A172 (cell line): Measurements from ENCODE around the gene ZCCHC7. TPM values are rescaled to one million over a fixed set of nuclear protein-coding genes. Genes with fewer than 3 reads are reported as not detected.
"Not testable (repeated sequence)": the region's sequence is repeated elsewhere in the genome, so short reads cannot be mapped to it uniquely, and the experiment has no call there.

Experiments
- DNase-seq: peaks from one replicate; pipeline ENCODE4 v3.0.0-alpha.2; 2015; ENCODE audit warnings: low spot score
- total RNA-seq: library from RNA; depleted of rRNA; stranded (reverse); fragments of >200 nt; shearing (Covaris generic); gene quantifications from 2 replicates; pipeline ENCODE4 v1.2.3, GENCODE V29; 2014

Gene ZCCHC7
- total RNA-seq, 1 experiment from 2014 or later: 9.4 TPM

DNA sequence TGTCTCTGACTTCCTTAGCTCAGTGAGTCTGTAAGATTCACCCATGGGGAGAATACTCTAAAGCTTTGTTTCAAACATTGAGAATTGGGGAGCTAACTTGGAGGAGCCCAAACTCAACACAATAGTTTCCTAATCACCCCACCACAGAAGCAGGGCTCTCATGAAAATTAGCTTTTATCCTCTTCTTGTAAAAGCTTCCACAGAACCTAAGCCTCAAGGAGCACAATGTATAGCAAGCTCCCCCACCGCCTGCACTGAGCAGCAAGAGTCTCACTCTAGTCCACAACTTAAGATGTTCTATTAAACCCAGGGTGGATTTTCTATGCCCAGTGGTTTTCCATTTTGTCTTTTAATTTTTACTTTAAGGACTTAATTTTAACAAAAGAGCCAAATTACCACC is 253.2 kb downstream of the ZCCHC7 start:
- DNase-seq: no peak

DNA sequence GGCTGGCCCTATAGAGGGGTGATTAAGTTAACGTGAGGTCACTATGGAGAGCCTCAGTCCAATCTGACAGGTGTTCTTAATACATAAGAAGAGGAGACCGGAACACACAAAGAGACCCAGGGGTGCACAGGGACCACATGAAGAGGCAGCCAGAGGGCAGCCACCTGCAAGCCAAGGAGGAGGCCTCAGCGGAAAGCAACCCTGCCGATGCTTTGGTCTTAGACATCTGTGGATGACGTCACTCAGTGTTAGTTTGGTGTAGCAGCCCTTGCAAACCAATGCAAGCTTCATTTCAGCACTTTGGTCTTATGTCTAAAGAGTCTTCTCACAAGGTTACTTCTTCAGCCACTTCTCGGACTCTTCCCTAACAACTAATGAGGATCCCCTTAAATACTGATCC is 254.5 kb downstream of the ZCCHC7 start:
- no peak for DNase-seq

DNA sequence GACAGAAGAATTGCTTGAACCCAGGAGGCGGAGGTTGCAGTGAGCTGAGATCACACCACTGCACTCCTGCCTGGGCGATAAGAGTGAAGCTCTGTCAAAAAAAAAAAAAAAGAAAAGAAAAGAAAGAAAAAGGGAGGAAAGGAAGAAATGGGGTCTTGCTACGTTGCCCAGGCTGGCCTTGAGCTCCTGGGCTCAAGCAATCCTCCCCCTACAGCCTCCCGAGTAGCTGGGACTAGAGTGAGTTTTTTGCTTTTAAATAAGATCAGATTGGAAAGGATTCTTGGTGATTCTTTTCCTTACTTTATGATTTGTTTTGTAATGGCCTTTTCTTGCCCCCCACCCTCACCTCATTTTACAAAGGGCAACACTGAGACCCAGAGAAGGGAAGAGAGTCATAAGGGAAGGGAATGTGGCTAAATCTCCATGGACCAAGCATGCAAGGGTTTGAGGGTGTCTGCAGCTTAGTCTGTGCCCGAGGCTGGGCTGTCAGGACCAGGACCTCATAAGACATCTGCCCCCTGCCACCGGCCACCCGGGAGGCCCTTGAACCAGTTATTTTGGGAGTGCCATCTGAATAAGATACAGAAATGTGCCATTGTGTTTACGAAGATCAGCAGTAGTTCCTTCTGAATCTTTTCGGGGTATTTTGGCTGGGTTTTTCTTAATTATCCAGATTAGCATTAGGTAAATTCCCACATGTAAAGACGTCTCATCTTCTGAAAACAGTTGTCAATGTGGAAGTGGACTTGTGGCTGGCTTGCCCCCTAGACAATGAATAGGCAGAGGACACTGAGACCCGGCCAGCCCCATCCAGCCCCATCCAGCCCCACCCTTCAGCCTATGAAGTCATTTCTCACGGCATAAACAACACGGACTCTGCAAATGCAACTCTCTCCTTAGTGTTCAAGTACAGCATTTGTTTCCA is 257.6 kb downstream of the ZCCHC7 start:
- no peak for DNase-seq

DNA sequence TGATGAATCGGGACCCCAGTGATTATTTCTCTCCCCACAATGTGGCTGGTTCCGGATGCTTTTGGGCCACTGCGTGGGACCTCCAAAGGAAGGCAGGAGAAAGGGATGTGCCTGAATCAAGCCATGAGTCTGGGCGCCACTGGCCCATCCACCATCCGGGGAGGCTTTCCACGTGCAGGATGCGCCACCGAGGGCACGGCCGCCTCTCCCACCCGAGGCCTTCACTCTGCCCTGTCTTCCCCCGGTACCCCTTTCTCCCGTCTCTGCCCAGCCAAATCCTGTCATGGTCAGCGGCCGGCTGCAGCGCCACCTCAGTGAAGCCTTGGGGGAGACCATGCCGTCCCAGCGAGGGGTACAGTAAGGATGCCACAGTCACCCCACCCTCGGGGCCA is 258.2 kb downstream of the ZCCHC7 start:
- no peak for DNase-seq

DNA sequence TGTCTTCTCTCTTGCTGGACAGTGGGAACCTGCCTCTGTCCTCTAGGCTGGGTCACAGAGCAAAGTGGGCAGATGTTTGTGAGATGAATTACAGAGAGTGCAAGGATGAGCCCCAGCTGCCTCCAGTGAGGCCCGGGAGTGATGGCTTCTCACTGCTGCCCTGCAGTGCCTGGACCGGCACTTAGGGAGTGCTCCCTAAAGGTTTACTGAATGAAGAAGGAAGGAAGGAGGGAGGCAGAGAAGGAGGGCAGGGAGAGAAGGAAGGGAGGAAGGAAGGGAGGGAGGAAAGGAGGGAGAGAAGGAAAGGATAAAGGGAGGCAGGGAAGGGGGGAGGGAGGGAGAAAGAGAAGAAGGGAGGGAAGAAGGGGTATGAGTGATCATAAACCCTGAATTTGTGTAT is 259.5 kb downstream of the ZCCHC7 start:
- DNase-seq: no peak

DNA sequence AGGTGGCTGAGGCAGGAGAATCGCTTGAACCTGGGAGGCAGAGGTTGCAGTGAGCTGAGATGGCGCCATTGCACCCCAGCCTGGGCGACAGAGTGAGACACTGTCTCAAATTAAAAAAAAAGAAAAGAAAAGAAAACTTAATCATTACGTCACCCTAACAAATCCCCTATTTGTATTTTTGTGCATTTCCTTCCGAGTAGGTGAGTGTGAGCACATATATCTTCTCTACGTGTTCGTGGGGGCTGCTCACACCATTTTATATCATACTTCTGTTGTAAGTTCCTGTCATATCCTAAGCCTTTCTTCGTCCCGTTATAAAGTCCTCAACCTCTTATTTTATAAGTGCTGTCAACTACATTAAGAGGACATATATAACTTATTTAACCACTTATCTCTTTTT is 260.2 kb downstream of the ZCCHC7 start:
- no peak for DNase-seq

DNA sequence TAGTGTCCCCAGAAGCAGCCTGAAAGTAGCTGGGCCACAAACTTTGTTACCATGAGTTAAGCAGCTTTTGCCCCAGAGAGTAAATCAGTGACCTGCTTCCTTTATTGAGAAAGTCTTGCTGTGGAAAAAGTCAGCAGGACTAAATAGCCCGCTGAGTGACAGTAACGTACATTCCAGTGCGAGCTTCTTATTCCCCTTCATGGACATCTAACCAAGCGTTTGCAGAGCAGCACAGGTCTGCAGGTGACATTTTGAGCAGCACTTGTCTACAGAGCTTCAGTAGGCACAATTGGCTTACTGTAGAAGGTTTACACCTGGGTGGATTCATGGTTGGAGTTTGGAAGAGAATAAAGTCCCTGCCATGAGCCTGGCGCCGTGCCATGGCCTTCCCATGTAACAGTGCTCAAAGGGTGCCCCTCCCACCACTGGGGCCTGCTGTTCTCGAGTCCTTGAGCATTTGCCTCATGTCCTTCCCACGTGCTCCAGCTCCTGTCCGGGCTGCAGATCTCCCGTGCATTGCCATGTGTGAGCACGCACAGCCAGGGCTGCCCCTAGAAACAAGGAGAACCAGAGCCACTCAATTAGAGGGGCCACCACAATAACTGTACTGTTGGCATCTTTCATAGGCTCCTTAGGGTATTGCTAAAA is 260.8 kb downstream of the ZCCHC7 start:
- no peak for DNase-seq

DNA sequence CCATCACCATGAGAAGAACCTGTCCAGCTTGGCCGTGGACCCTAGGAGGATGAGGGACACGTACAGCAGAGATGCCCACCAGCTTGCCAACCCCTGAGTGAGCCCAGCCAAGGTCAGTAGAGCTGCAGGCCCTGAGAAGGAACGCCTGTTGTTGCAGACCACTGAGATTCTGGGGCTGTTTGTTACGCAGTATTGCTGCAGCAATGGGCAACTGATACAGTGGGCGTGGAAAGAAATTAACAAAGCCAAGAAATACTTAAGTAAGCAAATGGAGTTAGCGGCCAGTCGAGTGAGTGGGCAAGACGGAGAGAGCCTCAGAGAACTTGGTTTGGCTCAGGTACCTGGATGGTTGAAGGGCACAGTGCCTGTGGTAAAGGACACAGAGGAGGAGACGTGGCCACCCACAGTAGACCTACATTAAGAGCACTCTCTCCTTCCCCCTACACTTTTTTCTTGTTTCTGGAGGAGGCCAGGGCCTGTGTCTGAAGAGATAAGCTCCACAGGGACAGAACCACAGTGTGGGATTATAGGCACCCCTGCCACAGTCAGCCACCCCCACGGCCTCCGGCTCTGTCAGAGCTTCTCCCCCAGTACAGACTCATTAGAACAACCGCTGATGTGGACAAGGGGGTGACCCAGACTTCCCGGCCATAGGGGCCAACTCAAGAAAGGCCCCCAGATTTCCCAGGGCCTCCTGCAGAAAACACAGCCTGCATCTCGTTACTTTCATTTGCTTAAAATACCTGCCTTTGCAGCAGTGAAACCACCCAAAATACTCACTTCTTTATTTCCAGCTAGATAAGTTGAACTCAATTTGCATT is 262.0 kb downstream of the ZCCHC7 start:
- no peak for DNase-seq

DNA sequence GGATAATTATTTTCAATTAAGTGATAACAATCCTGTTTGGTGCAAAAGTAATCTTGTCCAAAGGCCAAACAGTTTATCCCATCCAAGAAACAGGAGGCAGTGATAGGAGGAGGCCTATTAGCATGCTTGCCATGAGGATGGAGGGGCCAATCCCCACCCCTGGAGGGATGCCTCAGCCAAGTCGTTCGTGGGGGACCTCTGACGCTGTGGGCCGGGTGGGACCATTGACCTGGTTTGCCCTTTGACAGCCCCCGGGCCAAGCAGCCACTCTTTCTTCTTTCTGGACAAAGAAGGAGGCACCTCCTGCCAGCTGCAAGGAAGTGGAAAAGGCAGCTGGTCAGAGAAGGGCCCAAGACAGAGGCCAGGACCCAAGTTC is 262.6 kb downstream of the ZCCHC7 start:
- no peak for DNase-seq

DNA sequence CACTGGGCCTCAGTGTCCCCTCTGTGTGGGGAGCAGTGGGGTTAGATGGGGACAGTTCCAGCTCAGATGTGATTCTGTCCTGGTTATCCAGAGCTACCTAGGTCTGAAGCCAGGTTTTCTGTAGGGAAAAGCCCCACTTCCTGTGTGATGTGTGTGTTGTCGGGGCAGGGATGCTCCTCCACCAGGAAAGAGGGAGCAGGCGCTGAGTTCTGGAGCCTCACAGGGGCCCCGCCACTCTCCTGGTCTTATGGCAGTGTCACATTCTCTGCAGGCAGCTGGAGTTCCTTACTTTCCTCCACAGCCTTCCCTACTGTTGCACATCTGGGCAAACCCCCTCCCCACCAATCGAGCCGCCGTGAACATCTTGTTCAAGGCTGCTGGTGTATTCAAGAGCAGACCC is 263.0 kb downstream of the ZCCHC7 start:
- DNase-seq: no peak

DNA sequence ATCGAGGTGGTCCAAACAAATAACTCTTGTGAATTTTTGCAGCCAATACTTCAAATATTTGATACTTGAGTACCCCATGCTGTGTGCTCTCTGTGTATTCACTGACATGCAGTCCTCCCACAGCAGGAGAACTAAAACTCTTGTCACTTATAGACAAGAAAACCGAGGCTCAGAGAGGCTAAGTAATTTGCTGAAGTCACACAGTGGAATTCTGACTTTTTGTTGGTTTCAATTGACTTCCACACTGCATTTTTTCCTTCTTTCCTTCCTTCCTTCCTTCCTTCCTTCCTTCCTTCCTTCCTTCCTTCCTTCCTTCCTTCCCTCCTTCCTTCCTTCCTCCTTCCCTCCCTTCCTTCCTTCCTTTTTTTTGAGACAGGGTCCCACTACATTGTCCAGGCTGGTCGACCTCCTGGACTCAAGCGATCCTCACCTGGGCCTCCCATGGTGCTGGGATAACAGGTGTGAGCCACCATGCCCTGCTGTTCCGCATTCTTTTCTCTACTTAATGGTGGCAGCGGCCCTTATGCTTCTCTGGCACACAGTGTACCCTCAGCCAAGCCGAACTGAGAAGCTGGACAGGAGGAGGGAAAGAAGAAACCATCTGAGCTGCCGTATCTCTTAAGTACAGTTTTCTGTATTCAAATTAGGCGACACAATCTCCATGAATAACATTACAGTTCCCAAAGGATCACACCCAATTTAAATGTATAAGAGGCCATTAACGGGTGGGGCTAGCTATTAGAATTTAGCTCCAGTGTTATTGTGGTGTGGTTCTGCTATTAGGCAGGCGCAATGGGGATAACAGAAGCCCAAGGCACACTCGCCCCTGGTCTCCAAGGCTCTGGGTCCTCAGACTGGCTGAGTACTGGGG is 263.7 kb downstream of the ZCCHC7 start:
- DNase-seq: no peak

DNA sequence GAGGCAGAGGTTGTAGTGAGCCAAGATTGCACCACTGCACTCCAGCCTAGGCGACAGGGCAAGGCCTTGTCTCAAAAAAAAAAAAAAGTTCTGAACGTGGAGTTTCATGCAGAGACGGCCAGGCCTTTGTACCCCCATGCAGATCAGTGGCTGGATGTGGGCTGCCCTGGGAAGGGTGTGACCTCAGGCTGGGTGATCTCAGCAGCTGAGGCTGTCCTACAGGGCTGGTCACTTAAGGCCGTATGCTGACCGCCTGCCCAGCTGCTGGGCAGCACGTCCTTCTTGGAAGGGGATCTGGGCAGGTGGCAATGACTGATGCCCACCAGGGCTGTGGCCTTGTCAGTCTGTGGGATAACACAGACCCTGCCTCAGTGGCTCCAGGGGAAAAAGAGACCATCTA is 264.9 kb downstream of the ZCCHC7 start:
- DNase-seq: no peak

DNA sequence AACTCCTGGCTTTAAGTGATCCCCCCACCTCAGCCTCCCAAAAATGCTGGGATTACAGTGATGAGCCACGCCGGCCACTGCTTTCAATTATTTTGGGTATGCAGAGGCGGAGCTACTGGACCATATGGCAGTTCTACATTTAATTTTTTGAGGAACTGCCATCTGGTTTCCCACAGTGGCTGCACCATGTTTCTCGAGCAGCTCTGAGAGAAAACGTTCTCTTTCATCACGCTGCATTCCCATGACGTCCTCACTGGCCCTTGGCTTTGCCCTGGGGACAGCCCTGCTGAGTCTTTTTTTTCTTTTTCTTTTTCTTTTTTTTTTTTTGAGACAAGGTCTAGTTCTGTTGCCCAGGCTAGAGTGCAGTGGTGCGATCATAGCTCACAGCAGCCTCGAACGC is 266.6 kb downstream of the ZCCHC7 start:
- DNase-seq: no peak

DNA sequence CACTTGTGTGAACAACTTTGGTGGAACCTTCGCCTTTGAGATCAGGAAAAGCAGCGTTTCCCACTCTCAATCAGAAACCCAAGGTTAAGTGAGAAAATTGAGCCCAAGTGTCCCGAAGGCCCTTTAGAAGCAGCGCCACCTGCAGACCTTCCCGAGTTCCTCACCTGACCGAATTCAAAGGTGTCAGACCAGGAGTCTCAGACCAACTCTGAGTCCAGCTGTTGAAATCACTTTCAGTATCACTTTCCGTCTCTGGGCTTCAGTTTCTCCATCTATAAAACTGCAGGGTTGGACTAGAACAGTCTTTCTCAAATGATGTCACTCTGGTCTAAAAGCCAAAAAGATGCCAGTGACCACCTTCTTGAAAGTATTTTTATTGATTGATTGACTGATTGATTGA is 270.4 kb downstream of the ZCCHC7 start:
- DNase-seq: no peak

DNA sequence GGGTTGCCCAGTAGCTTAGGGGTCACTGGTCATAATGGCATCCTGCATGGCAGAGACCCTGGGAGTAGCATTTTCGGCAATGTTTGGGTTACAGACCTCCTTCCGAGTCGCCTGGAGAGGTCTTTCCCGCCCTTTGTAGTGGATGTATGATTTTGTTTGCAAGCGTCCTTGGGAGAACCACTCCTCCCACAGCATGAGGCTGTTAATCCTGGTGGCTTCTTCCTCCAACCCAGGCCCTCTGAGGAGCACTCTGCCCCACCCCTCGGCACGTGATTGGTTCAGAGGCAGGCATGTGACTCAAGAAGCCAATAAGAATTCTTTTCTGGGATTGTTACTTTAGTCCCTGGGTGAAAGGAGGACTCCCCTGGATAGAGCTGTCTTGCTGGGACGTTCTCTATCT is 271.9 kb downstream of the ZCCHC7 start:
- DNase-seq: no peak

DNA sequence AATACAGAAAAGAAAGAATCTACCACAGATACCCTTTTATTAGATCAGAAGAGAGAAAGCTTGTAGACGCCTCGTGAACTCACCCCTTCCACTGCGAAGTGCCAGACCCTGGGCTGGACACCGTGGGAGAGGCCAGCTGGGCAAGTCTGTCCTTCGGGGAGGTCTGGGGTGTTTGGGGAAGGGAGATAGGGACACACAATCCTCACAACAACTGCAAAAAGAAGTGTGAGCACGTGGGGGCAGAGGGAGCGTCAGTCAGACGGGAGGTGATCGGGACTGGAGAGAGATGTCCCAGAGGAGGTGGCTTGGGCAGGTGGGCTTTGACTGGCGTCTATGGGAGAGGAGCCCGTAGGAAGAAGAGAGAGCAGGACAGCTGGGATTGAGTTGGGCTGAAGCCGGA is 274.9 kb downstream of the ZCCHC7 start:
- no peak for DNase-seq

DNA sequence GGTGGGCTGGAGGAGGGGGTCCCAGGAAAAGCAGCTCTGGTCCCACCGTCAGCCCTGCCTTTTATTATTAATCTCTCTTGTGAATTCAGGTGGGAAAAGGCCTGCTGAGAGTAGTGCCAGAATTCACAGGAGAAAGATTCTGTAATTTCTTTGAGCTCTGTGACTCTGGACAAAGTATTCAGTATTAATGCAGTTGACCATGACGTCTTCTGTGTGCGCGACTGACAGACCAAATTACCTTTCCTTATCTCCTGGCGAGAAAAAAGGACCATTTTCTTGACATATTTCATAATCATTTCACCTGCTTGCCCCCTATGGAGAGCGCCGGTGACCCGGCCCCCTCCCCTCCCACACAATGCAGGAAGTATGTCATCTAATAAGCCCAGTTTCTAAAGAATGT is 275.3 kb downstream of the ZCCHC7 start:
- no peak for DNase-seq

DNA sequence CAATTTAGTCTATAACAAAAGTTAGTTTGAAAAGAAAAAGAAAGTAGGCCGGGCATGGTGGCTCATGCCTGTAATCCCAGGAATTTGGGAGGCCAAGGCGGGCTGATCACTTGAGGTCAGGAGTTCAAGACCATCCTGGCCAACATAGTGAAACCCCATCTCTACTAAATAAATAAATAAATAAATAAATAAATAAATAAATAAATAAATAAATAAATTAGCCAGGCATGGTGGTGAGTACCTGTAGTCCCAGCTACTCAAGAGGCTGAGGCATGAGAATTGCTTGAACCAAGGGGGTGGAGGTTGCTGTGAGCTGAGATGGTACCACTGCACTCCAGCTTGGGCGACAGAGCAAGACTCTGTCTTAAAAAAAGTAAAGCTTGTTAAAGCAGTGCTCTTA is 277.6 kb downstream of the ZCCHC7 start:
- not testable (repeated sequence) for DNase-seq

DNA sequence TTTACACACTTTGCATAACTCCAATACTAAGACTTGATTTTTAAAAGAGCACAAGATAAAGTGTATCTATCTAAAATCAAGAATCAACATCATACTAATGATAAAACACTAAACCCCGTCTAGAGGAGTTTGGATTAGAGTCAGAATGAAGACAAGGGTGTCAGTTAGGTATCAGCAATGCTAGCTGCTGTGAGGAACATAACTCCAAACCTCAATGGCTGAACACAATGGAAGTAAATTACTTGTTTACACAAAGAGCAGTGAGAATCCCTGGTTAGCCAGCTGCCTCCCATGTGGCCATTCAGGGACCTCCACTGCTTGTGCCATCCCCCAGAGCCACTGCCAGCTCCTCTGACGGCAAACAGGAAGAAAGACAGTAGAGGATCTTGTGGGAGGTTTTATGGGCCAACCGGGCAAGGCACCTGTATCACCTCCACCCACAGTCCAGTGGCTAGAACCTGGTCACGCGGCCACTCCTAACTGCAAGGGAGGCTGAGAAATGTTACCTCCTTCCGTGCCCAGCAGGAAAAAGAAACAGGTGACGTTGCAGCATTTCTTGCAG is 278.2 kb downstream of the ZCCHC7 start:
- no peak for DNase-seq

DNA sequence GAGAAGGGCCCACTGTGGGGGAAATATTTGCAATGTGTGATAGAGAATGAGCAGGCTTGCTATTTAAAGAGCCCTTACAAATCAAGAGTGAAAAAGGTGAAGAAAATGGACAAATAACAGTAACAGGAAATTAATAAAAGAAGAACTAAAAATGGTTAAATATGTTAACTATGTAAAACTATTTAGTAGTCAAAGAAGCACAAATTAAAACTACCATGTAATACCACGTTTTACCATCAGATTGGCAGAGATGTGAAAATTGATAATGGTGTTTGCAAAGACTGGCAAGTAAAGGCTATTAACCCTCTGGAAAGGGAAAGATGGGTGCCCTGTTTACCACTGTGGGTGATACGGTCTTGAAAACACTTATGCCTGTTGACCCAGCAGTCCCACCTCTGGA is 279.0 kb downstream of the ZCCHC7 start:
- no peak for DNase-seq

DNA sequence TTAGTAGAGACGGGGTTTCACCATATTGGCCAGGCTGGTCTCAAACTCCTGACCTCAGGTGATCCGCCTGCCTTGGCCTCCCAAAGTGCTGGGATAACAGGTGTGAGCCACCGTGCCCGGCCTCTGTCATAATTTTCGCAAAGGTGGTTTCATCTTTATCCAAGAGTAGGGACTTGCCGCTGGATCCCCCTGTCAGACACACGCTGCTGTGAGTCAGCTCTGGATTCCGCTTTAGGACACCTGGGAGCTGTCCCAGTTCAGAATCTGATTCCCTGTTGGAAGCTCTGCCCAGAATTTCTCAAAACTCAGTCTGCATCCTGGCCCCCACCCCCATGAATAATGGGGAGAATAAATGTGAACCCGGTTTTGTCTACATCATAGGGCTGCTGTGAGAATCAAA is 284.2 kb downstream of the ZCCHC7 start:
- DNase-seq: no peak
